Measurements from ENCODE around the gene MUCL3.

DNA sequence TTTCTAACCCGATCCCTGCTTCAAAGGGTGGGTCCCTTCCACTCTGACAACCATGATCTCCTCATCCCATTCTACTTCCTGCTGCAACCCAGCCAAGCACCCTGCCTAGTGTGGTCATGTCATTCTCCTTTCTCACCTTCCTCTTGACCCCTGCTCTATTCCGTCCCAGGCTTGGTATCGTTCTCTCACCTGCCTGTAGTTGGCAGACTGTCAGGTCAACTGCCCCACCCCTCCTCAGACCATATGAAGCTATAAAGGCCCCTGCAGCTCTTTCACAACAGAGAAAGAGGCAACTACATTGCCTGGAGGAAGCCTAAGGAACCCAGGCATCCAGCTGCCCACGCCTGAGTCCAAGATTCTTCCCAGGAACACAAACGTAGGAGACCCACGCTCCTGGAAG lies 42.7 kb downstream of the MUCL3 start, which contains the start of gene MUC21:
- TF ChIP-seq RAD21 (IDR thresholded peaks at IDR 0.05; ENCODE audit: low read depth) (no peak), EZH2 (IDR thresholded peaks at IDR 0.05) (no peak)
- TF ChIP-seq, protein P1, sequence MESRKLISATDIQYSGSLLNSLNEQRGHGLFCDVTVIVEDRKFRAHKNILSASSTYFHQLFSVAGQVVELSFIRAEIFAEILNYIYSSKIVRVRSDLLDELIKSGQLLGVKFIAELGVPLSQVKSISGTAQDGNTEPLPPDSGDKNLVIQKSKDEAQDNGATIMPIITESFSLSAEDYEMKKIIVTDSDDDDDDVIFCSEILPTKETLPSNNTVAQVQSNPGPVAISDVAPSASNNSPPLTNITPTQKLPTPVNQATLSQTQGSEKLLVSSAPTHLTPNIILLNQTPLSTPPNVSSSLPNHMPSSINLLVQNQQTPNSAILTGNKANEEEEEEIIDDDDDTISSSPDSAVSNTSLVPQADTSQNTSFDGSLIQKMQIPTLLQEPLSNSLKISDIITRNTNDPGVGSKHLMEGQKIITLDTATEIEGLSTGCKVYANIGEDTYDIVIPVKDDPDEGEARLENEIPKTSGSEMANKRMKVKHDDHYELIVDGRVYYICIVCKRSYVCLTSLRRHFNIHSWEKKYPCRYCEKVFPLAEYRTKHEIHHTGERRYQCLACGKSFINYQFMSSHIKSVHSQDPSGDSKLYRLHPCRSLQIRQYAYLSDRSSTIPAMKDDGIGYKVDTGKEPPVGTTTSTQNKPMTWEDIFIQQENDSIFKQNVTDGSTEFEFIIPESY (IDR thresholded peaks at IDR 0.05; ENCODE audit: extremely low read depth, insufficient replicate concordance, low read length), result no peak
